ENCODE measurements around the gene NEK10. TPM values are rescaled to one million over a fixed set of nuclear protein-coding genes. Genes with fewer than 3 reads are reported as not detected.

Gene NEK10
- total and polyA plus RNA-seq, 9 of the 15 experiments (the other 6 are each of a cell fraction or from before 2014, with no cell fraction given) = 0.07 TPM; not detected in 8

DNA sequence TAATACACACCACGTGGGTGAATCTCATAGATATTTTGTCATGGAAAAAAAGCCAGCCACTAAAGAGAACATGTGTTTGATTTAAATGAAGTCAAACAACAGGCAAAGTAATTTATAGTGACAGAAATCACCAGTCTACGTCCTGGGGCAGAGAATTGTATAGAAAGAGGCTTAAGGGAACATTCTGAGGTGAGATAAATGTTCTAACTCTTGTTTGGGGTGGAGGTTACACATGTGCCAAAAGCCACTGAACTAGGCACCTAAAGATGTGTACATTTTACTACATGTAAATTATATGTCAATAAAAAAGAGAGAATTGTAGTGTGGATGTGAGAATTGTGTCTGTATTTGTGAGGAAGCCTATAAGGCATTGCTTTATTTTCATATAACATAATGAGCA, 184.9 kb downstream of the NEK10 start:
- WGBS (ENCODE audit: insufficient coverage, low coverage, missing lambda C conversion rate) = 0% methylated on average over 2 of the region's 2 CpGs
- no TSS peak for BruUV-seq (replicated peaks)
- Histone ChIP-seq H3K9me1 (ENCODE audit: control insufficient read depth, insufficient read depth, low read length) (no peaks in the 10 kb centered on the region), H3K4me3 (no peak overlapping the region), H3K36me3 (ENCODE audit: control insufficient read depth, insufficient read depth, low read length) (no peaks in the 10 kb centered on the region), H3K27me3 (ENCODE audit: control insufficient read depth in 2 of 2, insufficient read depth in 2 of 2, low read length in 2 of 2) (no peaks in the 10 kb centered on the region), H4K20me1 (replicated peaks; ENCODE audit: control insufficient read depth, insufficient read depth, low read length) (no peaks in the 10 kb centered on the region), H3K9me3 (replicated peaks; ENCODE audit: control insufficient read depth, insufficient read depth, low read depth, low read length) (no peaks in the 10 kb centered on the region; the same call in none of the 2 replicates), H3K9ac (ENCODE audit: insufficient read depth in 1 of 2, low read depth in 2 of 2, low read length in 2 of 2) (no peak overlapping the region), H3K4me1 (replicated peaks in 1 of 2; ENCODE audit: control insufficient read depth in 2 of 2, insufficient read depth in 2 of 2, low read length in 2 of 2) (no peaks in the 10 kb centered on the region), H3K4me2 (ENCODE audit: insufficient read depth, low read length) (no peak overlapping the region), H2AFZ (ENCODE audit: low read depth, low read length) (no peak overlapping the region), H3K27ac (ENCODE audit: extremely low read depth, low read depth, low read length) (no peak overlapping the region), H3K79me2 (ENCODE audit: control insufficient read depth, insufficient read depth, low read length) (no peaks in the 10 kb centered on the region)
- DNase-seq (ENCODE audit: extremely low read depth in 1 of 4, low spot score in 3 of 4) (no peak), FAIRE-seq (no peak), ATAC-seq (no peak)
- ChIA-PET CTCF (ENCODE audit: low intra/inter-chr PET ratio) (no interaction called here), POLR2A (no interaction called here)
- in situ Hi-C loops (cut with MboI) (no loop called here), intact Hi-C loops (cut with micrococcal nuclease) (no loop called here)
- TF ChIP-seq HDAC2 (IDR thresholded peaks at IDR 0.05) (no peak), ZNF175 (CRISPR knock-in tag; IDR thresholded peaks at IDR 0.05; ENCODE audit: low read depth) (no peak), NR2C1 (IDR thresholded peaks at IDR 0.05) (no peak), NR2C1 (tag; IDR thresholded peaks at IDR 0.05) (no peak), ETV5 (CRISPR knock-in tag; IDR thresholded peaks at IDR 0.05; ENCODE audit: low read depth) (no peak), GATAD2B (IDR thresholded peaks at IDR 0.05; ENCODE audit: borderline replicate concordance) (no peak), MAFG (tag; conservative IDR thresholded peaks at IDR 0.05) (no peak), ZFP1 (CRISPR knock-in tag; IDR thresholded peaks at IDR 0.05) (no peak)
- TF ChIP-seq, protein P1, sequence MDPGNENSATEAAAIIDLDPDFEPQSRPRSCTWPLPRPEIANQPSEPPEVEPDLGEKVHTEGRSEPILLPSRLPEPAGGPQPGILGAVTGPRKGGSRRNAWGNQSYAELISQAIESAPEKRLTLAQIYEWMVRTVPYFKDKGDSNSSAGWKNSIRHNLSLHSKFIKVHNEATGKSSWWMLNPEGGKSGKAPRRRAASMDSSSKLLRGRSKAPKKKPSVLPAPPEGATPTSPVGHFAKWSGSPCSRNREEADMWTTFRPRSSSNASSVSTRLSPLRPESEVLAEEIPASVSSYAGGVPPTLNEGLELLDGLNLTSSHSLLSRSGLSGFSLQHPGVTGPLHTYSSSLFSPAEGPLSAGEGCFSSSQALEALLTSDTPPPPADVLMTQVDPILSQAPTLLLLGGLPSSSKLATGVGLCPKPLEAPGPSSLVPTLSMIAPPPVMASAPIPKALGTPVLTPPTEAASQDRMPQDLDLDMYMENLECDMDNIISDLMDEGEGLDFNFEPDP (CRISPR knock-in tag; IDR thresholded peaks at IDR 0.05) = no peak
- TF ChIP-seq, protein P2, sequence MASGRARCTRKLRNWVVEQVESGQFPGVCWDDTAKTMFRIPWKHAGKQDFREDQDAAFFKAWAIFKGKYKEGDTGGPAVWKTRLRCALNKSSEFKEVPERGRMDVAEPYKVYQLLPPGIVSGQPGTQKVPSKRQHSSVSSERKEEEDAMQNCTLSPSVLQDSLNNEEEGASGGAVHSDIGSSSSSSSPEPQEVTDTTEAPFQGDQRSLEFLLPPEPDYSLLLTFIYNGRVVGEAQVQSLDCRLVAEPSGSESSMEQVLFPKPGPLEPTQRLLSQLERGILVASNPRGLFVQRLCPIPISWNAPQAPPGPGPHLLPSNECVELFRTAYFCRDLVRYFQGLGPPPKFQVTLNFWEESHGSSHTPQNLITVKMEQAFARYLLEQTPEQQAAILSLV (tag; IDR thresholded peaks at IDR 0.05) = no peak
- TF ChIP-seq, protein P3, sequence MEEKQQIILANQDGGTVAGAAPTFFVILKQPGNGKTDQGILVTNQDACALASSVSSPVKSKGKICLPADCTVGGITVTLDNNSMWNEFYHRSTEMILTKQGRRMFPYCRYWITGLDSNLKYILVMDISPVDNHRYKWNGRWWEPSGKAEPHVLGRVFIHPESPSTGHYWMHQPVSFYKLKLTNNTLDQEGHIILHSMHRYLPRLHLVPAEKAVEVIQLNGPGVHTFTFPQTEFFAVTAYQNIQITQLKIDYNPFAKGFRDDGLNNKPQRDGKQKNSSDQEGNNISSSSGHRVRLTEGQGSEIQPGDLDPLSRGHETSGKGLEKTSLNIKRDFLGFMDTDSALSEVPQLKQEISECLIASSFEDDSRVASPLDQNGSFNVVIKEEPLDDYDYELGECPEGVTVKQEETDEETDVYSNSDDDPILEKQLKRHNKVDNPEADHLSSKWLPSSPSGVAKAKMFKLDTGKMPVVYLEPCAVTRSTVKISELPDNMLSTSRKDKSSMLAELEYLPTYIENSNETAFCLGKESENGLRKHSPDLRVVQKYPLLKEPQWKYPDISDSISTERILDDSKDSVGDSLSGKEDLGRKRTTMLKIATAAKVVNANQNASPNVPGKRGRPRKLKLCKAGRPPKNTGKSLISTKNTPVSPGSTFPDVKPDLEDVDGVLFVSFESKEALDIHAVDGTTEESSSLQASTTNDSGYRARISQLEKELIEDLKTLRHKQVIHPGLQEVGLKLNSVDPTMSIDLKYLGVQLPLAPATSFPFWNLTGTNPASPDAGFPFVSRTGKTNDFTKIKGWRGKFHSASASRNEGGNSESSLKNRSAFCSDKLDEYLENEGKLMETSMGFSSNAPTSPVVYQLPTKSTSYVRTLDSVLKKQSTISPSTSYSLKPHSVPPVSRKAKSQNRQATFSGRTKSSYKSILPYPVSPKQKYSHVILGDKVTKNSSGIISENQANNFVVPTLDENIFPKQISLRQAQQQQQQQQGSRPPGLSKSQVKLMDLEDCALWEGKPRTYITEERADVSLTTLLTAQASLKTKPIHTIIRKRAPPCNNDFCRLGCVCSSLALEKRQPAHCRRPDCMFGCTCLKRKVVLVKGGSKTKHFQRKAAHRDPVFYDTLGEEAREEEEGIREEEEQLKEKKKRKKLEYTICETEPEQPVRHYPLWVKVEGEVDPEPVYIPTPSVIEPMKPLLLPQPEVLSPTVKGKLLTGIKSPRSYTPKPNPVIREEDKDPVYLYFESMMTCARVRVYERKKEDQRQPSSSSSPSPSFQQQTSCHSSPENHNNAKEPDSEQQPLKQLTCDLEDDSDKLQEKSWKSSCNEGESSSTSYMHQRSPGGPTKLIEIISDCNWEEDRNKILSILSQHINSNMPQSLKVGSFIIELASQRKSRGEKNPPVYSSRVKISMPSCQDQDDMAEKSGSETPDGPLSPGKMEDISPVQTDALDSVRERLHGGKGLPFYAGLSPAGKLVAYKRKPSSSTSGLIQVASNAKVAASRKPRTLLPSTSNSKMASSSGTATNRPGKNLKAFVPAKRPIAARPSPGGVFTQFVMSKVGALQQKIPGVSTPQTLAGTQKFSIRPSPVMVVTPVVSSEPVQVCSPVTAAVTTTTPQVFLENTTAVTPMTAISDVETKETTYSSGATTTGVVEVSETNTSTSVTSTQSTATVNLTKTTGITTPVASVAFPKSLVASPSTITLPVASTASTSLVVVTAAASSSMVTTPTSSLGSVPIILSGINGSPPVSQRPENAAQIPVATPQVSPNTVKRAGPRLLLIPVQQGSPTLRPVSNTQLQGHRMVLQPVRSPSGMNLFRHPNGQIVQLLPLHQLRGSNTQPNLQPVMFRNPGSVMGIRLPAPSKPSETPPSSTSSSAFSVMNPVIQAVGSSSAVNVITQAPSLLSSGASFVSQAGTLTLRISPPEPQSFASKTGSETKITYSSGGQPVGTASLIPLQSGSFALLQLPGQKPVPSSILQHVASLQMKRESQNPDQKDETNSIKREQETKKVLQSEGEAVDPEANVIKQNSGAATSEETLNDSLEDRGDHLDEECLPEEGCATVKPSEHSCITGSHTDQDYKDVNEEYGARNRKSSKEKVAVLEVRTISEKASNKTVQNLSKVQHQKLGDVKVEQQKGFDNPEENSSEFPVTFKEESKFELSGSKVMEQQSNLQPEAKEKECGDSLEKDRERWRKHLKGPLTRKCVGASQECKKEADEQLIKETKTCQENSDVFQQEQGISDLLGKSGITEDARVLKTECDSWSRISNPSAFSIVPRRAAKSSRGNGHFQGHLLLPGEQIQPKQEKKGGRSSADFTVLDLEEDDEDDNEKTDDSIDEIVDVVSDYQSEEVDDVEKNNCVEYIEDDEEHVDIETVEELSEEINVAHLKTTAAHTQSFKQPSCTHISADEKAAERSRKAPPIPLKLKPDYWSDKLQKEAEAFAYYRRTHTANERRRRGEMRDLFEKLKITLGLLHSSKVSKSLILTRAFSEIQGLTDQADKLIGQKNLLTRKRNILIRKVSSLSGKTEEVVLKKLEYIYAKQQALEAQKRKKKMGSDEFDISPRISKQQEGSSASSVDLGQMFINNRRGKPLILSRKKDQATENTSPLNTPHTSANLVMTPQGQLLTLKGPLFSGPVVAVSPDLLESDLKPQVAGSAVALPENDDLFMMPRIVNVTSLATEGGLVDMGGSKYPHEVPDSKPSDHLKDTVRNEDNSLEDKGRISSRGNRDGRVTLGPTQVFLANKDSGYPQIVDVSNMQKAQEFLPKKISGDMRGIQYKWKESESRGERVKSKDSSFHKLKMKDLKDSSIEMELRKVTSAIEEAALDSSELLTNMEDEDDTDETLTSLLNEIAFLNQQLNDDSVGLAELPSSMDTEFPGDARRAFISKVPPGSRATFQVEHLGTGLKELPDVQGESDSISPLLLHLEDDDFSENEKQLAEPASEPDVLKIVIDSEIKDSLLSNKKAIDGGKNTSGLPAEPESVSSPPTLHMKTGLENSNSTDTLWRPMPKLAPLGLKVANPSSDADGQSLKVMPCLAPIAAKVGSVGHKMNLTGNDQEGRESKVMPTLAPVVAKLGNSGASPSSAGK (IDR thresholded peaks at IDR 0.05) = no peak
